Glomerular visceral epithelial cell (primary cell): ENCODE data around the gene DLEC1.
"Not testable (repeated sequence)": the region's sequence is repeated elsewhere in the genome, so short reads cannot be mapped to it uniquely, and the experiment has no call there.

ENCODE experiments used
- DNase-seq: peaks from one replicate; pipeline ENCODE4 v3.0.0-alpha.2; 2016; ENCODE audit errors: extremely low spot score

DLEC1 gene

DNA sequence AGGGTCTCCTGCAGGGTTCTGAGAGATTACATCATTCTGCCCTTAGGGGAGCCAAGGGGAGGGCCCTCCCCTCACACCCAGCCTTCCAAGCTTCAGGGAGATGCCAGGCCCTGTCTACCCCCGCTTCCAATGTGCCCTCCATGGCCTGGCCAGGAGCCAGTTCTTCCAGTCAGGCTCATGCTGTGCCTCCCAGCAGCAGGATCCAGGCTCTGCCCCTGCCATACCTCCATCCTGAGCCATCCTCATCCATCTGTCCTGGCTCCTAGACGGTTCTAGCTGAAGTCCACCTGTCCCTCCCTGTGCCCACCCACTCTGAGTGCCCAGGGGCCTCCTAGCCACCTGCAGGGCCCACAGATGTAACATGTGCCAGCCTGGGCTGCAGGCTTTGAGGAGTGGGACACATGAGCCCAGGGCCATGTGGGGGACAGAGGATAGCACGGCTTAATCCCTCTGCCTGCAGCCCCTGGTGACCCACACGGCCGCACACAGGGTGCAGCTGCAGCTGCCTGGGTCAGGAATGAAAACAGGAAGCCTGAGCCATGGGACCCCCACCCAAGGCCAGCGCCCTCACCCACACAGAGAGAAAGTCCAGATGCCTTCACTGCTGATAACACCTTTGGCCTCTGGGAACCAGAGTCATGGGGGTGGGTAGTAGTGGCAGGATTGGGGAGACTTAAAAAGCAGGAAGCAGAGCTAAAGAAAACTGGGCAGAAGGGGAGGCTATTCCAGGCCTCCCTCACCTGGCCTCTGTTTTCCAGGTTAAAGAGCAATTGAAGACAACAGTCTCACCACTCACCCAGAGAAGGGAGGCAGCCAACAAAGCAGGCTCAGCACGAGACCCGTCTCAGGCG, 21.3 kb upstream of the DLEC1 start:
- DNase-seq: no peak

DNA sequence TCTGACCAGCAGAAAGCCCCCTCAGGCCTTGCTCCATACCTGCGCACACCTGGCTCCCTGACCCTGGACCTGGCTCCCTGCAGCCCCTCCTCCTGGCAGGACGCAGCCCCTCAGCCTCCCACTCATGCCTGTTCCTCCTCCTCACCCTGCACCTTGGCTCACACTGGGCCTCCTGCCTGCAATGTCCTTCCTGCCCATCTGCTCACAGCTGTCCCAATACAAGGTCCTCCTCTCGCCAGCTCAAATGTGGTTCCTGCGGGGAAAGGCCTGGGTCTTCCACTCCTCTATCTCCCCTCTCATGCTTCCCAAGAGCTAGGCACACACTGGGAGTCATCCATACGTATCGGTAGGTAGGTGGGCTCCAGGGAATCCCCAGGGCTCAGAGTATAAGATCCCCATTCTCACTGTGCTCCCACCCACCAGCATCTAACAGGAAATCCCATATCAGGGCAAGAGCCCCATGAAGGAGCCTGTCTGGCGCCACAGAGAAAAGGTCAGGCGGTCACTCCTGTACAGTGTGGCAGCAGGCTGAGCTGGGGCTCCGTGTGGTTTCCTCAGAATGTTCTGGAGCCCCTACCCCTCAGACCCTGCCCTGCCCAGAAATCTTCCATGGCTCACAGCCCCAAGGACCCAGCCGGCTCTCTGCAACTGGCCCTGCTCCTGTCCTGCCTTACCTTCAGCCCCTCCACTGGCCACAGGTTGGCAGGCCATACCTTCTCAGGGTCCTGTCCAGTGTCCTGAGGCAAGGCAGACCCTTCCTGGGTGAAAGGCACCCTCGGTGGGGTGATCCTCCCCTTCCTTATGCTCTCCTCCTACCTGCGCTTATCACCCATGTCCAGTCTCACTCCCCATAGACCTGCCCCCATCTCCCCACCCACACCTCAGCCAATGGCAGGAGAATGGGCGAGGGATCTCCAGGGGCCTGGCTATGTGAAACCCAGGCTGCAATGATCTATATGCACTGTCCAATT, 20.4 kb upstream of the DLEC1 start:
- DNase-seq: no peak

DNA sequence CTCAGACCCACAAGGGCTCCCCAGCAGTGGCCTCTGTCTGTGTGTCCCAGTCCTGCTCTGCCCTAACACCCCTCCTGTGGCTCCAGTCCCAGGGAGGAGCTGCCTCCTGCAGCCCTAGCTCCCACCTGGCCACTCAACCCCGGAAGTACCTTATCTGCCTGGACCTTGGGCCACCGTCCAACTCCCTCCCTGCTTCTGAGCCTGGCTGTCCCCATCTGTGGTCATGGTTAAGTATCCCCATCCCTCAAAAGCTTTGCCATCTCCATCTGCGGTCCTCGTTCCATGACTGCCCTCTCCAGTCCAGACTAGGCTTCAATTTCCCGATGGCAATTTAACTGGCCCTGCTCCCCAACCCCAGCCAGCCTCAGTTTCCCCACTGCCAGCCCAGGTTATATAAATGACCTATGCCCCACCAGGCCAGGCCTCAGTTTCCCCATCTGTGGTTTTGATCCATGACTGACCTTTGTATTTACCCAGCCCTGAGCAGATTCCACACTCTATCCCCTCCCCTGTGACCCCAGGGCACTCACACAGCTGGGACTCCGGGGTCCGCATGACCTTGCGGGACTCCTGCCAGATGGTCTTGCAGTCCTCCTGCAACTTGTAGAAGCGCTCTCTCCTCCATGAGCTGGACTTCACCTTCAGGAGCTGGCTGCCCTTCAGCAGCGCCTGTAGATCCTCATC, 19.2 kb upstream of the DLEC1 start:
- no peak for DNase-seq

DNA sequence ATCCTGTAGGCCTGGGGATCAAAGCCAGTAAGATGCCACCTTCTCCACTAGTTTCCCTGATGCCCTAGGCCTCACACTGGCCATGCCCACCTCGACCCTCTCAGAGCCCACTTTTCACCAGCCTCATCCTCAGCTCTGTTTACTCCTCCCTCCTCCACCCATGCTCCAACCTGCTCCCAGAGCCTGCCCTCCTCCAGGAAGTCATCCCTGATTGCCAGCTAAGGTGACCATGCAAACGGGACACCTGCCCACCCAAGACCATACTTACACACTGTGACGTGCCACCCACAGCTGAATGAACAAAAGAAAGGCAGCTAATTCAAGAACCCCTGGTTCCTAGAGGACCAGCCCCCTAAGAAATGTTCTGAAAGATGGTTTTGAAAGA, 18.7 kb upstream of the DLEC1 start:
- no peak for DNase-seq

DNA sequence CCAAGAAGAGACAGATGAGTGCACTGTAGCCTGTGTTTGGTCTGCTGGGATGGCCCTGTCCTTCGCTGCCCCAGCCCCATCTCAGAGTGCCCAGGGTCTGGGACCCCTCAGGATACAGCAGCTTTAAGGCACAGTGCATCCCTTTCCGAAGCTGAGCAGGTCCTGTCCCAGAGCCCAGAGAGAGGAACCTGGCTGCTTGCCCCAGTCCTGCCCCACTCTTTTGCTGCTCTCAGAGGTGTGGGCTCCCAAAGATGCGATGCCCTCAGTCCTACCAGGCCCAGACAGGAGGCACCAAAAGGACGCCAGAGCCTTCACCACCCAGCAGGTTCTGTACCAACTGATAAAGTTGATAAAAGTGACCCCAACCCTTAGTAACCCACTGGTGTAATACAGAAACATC, 17.8 kb upstream of the DLEC1 start:
- DNase-seq: no peak

DNA sequence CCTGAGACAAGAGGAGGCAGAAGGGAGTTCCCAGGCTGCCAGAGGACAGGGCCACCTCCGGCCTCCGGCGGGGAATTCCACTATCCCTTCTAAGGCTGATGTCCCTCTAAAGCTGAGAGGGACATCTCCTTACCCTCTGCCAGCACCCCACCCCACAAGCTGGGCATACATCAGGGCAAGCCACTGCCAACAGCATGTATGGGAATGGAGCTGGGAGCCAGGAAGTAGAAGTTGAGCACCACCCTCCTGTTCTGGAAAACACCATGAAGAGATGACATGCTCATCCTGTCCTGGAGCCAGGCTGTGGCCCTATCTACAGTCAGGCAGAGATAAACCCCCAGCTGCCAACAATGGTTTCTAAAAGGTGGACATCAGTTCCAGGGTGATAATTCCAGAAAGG, 16.7 kb upstream of the DLEC1 start:
- DNase-seq: no peak

DNA sequence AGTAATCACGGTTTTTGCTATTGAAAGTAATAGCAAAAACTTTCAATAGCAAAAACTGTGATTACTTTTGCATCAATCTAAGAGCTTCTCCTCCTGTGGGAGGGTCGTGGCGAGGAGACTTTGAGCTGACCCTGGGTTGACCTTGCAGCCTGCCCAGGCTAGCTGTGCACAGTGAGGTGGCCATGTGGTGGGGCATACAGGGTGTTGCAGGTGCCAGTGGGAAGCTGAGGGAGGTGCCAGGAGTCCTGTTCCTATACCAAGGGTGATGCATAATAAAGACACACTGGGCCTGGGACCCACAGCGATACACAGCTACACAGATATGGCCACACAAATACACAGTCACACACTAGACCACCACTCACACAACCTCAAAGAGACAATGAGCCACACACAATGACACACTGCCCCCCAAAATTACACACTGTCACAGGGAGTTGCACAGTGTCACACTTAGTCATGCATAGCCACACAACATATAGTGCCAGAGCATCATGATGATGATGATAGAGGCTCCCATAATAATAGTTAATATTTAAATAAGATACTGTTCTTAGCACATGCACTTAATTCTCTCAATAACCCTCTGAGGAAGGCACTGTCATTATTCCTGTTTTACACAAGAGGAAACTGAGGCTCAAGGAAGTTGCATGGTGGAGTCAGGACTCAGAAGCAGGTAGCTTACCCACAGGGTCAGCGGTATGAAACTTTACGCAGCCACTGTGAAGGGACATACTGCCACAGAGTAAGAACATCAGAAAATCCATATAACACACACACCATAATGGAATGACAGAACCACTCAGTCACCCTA, 15.9 kb upstream of the DLEC1 start:
- no peak for DNase-seq

DNA sequence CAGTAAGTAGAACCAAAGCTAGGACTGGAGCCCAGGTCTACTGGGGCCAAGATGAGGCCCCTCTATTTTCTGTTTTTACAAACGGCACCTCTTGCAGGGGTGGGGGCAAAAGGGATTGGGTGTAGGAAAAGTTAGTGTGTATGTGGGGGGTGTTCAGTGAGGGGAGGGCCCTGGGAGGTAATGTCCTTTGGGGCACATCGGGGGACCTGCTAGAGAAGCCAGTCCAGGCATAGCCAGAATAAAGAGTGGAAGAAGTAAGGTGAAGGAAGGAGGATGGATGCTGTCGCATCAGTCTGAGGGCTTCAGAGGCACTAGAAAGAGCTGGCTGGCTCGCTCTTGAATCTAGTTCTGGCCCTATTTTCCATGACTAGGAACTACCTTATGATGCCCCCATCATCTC, 12.2 kb upstream of the DLEC1 start:
- no peak for DNase-seq

DNA sequence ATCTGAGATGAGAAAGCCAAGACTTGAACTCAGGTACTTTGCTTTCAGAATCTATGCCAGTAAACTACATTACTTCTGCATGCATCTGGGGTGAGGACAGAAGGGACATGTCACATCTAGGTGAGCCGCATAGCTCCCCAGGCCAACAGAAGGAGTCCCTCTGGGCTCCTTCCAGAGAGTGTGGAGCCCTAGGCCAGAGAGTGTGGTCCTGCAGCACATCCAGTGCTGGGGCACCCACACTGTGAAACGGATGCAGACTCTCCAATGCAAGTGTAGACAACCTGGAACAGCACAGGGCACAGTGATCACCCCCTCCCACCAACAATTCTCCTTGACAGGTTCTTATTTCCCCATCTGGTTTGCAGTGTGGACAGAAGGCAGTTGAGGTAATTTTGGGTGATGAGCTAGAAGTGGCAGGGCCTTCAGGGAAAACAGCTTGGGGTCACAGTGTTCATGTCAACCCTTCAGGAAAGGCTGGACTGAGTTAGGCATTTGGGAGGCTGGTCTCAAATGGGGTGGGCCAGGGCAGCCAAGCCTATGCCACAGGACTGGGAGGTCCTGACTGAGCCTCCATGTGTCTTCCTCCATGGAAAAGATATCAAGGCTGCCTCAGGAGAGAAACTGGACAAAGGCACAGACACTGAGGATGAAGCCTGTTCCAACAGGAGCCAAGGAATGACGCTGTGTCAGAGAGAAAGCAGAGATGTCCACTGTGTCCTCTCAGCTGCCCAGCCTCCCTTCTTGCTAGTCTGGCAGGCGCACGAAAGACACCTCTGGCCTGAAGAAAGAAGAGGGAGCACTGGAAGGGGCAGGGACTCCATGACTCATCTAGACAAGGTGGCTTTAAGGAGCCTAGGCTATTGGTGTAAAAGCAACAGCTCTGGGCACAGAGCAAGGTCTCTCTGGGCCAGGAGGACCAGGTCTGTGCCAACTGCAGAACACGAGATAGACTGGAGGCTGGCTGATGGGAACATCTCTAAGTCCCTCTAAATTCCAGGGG, 11.2 kb upstream of the DLEC1 start:
- no peak for DNase-seq

DNA sequence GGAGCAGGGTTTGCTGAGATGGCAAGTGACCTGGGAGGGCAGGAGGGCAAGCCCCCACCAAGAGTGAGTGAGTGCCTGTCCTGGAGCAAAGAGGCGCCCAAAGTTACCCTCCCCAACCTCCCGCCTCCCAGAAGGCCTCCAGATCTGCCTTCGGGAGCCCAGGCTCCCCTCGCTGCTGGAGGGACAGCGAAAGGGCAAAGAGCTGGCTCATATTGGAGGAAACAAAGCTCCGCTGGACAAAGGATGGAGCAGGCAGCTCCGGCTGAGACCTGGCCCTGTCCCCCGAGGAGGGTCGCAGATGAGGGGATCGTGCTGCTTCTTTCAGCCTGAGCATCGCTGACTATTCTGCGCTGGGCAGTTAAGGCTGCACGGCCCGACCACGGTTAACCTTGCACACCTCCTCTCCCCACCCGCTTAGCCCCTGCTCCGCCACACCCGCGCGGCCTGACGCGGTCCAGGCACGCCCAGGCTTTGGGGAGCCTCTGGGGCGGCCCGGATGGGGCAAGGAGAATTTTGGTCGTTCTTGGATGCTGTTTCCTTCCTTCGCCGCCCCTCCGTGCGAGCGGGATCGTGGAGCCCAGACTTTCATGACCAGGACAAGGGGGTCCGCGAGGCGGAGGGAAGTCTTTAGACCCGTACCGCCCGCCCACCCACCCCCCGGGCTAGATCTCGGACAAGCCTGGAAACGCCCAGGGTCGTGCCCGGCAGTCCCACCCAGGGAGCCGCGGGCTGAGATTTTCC, 10.2 kb upstream of the DLEC1 start:
- DNase-seq: no peak

DNA sequence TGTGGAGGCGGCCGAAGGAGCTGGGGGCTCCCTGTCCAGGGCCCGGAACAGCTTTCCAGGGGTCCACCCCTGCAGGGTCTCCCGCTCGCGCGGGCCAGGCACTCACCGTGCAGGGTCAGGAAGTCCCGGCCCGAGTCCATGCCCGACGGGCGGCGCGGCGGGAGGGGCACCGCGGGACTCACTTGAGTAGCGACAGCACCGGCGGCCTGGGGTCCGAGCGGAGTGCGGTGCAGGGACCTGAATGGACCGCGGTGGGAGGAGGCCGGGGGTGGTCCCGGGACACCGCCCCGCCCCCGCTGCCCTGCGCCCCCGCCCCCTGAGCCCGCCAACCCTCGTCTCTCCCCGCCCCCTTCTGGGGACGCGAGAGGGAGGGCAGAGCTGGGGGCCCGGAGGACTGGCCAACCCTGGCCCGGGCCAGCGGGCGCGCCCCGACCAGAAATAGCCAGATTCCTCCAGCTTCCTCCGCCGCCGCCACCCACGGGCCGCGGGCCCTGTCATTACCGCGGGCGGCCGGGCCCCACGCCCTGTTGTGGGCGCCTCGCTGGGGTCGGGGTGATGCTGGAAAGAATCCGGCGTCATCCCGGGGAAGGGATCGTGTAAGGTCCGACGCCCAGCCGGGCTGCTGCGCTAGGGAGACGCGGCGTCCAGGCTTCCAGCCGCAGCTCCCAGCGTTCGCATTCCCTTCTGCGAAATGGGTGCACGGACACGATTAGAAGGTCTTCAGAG, 9.4 kb upstream of the DLEC1 start, which contains the start of gene PLCD1:
PLCD1 (minus strand) TSS at position 243 of the 726 bp plus-strand sequence; CDS start at position 140, 103 bp downstream.
- peak; percentile 47 for DNase-seq

DNA sequence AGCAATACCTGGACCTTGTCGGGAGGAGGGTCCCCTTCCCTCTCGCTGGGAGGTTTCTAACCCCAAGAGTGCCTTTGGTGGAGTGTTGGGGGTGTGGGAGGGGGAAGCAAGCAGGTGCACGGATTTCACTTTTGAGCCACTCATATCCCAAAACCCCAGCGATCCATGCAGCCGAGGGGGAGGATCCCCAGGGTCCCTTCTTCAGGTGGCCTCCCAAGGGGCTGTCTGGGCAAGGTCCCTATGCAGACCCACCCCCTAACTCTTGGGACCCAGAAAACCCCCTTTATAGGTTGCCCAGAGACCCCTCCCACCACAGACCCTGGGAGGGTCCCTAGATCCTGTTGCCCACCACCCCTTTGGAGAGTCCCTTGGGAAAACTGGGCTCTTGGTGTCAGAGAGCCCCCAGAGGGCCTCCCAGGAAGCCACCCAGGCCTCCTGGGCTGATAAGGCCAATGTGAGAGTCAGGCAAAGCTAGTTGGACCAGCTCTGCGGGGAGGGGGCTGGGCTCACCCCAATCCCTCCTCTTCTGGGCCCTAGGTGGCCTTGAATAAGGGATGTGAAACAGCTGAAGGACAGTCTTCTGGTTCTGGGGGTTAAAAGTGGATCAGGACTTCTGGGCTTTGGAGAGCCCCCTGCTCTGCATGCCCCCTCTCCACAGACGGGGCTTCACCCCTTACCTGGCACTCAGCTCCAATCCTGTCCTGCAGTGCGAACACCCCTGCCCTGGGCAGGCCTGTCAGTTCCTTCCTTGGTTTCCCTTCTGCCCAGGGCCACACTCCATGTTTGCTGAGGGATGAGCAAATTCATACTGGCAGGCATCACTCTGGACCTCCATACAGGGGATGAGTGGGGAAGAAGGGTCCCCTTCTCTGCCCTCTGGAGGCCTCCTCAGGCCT, 8.6 kb upstream of the DLEC1 start:
- DNase-seq: no peak

DNA sequence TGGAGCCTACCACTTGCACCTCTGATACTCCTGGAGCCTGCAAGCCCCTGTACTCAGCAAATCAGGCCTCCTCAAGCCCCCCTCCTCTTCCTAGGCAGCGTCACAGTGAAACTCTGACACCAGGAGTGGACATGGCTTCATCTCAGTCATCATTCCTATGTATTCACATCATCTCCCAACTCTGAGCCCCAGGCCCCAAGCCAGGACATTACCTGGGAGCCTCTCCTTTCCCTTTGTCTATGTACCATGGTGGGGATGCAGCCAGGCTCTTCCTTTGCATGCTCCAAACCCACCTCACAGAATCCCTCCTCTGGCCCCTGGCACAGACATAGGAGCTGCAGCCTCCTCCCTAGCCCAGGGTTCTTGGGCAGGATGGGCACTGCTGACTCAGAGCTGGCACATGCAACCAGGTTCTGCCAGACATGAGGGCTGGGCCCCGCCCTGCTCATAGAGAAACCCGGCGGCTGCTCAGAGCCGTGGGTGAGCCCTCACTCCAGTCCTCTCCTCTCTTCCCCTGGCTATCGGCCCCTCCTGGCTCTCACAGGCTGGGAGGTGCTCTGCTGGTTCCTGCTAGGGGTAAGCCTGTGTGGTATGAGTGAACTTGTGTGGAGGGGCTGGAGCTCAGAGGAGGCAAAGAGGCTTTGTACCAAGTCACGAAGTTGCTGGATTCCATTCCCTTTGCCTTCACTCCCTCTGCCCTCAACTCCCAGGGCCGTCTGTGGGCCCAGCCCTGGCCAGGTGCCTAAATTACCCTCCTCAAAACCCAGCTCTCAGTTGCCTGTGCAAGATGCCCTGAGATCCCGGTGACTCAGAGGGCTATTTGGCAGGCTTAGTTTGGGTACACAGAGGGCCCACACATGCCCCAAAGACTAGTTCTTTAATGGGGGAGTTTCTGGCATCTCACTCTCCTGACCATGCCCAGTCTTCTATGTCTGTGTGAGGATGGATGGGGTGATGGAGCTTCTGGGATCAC, 7.7 kb upstream of the DLEC1 start:
- DNase-seq: peak; percentile 72

DNA sequence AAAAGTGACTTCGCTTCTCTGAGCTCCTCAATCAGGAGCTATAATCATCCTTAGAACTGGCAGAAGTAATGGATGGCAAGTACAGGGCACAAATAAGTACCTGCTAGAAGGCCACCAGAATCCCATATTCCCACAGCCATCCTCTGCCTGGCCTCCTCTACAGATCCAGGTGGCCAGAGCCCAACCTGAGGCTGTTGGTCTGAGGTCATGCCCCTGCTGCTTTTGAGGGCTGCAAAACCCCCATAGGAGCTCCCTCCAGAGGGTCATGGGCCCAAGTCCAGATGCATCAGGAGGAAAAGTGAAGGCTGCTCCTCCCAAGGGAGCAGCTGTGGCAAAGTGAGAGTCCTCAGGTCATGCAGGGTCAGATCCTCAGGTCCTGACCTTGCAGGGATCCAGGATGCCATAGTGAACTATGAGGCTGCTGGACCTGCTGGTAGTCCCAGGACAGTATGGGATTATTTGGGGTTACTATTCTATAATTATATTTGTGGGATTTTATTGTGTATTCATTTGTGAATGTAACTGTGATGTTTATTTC, 6.6 kb upstream of the DLEC1 start:
- no peak for DNase-seq

DNA sequence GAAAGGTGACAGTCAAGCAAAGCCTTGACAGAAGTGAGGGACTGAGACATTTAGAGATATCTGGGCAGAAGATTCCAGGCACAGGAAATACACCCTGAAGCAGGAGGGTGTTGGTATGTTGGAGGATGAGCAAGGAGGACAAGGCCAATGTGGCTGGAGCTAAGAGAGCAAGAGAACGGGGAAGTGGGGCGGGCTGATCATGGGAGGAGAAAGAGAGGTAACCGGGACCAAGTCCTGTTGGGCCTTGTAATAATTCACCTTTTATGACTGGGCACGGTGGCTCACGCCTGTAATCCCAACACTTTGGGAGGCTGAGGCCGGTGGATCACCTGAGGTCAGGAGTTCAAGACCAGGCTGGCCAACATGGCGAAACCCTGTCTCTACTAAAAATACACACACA, 5.4 kb upstream of the DLEC1 start:
- not testable (repeated sequence) for DNase-seq

DNA sequence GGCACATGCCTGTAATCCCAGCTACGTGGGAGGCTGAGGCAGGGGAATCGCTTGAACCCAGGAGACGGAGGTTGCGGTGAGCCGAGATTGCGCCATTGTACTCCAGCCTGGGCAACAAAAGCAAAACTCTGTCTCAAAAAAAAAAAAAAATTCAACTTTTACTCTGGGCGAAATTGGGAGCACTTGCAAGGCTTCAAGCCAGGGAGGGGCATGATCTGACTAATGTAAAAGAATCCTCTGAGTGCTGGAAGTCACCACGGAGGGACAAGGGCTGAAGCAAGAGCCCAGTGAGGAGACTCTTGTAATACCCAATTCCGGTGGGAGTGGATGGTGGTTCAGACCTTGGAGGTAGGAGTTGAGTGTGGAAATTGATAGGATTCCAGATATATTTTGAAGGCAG, 4.7 kb upstream of the DLEC1 start:
- not testable (repeated sequence) for DNase-seq
